K562 (cell line): ENCODE measurements around the gene EPB41L1. TPM values are rescaled to one million over a fixed set of nuclear protein-coding genes. Genes with fewer than 3 reads are reported as not detected.

Experiments used
- ATAC-seq: fragments of 200-7000 bp; cut with Tn5 transposase; 3 replicates; pipeline ENCODE4 v1.9.1; 2020; ENCODE audit warnings: moderate library complexity
- BruUV-seq: library from RNA; stranded (reverse); fragments of 400-500 nt; replicated peaks from 2 replicates; lab custom pipeline; 2021; lab: Mats Ljungman, UMichigan
- CTCF ChIA-PET: fragments of 300-600 bp; formaldehyde crosslinking; extraction: SDS; loops from one replicate; lab custom pipeline; 2021; ENCODE audit warnings: low intra/inter-chr PET ratio; lab: Yijun Ruan, JAX
- POLR2A ChIA-PET: fragments of 300-600, 350-650 bp; sonication (Branson Sonifier 250); formaldehyde crosslinking; extraction: SDS; loops from one replicate; lab custom pipeline; 2021; ENCODE audit warnings: antibody characterized with exemption, inconsistent platforms; lab: Yijun Ruan, JAX
- DNase-seq, 4 experiments: peaks; one replicate each; pipeline versions ENCODE4 v3.0.0 to v3.0.0-alpha.2; 2011 to 2018; ENCODE audit warnings: low spot score in 3 of 4, mixed read lengths in 3 of 4; ENCODE audit errors: extremely low read depth in 1 of 4
- FAIRE-seq: peaks from 2 replicates; lab custom pipeline; 2011; peaks lifted over from hg19 to GRCh38; lab: Jason Lieb, UNC
- H2AFZ ChIP-seq: 2 replicates; pipeline ENCODE4 v1.6.0; 2011; ENCODE audit warnings: low read depth, low read length, control low read depth, inconsistent platforms
- H3K27ac ChIP-seq: fragments of 200-600 bp; 3 replicates; pipeline ENCODE4 v1.8.0; 2011; ENCODE audit warnings: low read depth, mild to moderate bottlenecking, control low read depth, inconsistent platforms, low read length, moderate library complexity, mixed read lengths; ENCODE audit errors: extremely low read depth
- H3K27me3 ChIP-seq, 2 experiments: fragments of 300-600 bp in 1 of 2; 2 replicates in 1 of 2; 3 replicates in 1 of 2; pipeline versions ENCODE4 v1.6.0 to v1.8.0; 2011; ENCODE audit warnings: inconsistent platforms in 2 of 2, low read length in 2 of 2, mild to moderate bottlenecking in 1 of 2, mixed read lengths in 1 of 2, moderate library complexity in 1 of 2; ENCODE audit not compliant: control insufficient read depth in 2 of 2, insufficient read depth in 2 of 2
- H3K36me3 ChIP-seq: fragments of 300-600 bp; 3 replicates; pipeline ENCODE4 v1.8.0; 2011; ENCODE audit warnings: mild to moderate bottlenecking, low read length, inconsistent platforms; ENCODE audit not compliant: control insufficient read depth, insufficient read depth
- H3K4me1 ChIP-seq, 2 experiments: fragments of 200-600 bp in 1 of 2; replicated peaks in 1 of 2; 2 replicates in 1 of 2; 3 replicates in 1 of 2; pipeline versions ENCODE4 v1.5.1 to v1.8.0; 2011; ENCODE audit warnings: inconsistent platforms in 2 of 2, low read length in 2 of 2, mild to moderate bottlenecking in 1 of 2, mixed read lengths in 1 of 2, moderate library complexity in 1 of 2; ENCODE audit not compliant: control insufficient read depth in 2 of 2, insufficient read depth in 2 of 2
- H3K4me2 ChIP-seq: 2 replicates; pipeline ENCODE4 v1.6.1; 2011; ENCODE audit warnings: low read length, control low read depth, inconsistent platforms, mixed read lengths; ENCODE audit not compliant: insufficient read depth
- H3K4me3 ChIP-seq: fragments of 200-600 bp; sonication (generic), shearing (Covaris generic); 2 replicates; pipeline ENCODE4 v1.5.1; 2016; ENCODE audit warnings: control low read depth, inconsistent platforms
- H3K79me2 ChIP-seq: fragments of 200-600 bp; 3 replicates; pipeline ENCODE4 v1.8.0; 2011; ENCODE audit warnings: low read length, inconsistent platforms; ENCODE audit not compliant: control insufficient read depth, insufficient read depth
- H3K9ac ChIP-seq, 2 experiments: 2 replicates each; pipeline versions ENCODE4 v1.6.0 to v1.6.1; 2011; ENCODE audit warnings: low read depth in 2 of 2, low read length in 2 of 2, control low read depth in 1 of 2, inconsistent platforms in 1 of 2, mild to moderate bottlenecking in 1 of 2, mixed read lengths in 1 of 2; ENCODE audit not compliant: insufficient read depth in 1 of 2
- H3K9me1 ChIP-seq: one replicate; pipeline ENCODE4 v1.6.0; 2011; ENCODE audit warnings: inconsistent platforms, mild to moderate bottlenecking, low read length, moderate library complexity; ENCODE audit not compliant: control insufficient read depth, insufficient read depth
- H3K9me3 ChIP-seq: replicated peaks from 2 replicates; pipeline ENCODE4 v1.5.1; 2011; ENCODE audit warnings: low read depth, low read length, inconsistent platforms; ENCODE audit not compliant: control insufficient read depth, insufficient read depth
- H4K20me1 ChIP-seq: replicated peaks from 2 replicates; pipeline ENCODE4 v1.6.1; 2011; ENCODE audit warnings: low read length, inconsistent platforms, mixed read lengths; ENCODE audit not compliant: control insufficient read depth, insufficient read depth
- CBFA2T2 ChIP-seq: fragments of 450-650 bp; conservative IDR thresholded peaks from 2 replicates; pipeline ENCODE4 v1.6.1; 2017; ENCODE audit warnings: mild to moderate bottlenecking
- GATAD2B ChIP-seq: fragments of 450-650 bp; IDR thresholded peaks from 2 replicates; pipeline ENCODE4 v1.6.1; 2017; ENCODE audit warnings: mild to moderate bottlenecking, borderline replicate concordance
- HMBOX1 ChIP-seq: sonication (generic); IDR thresholded peaks from 2 replicates; pipeline ENCODE4 v1.6.1; 2016
- MAX ChIP-seq: sonication (generic); formaldehyde crosslinking; IDR thresholded peaks from 2 replicates; pipeline ENCODE4 v1.9.0; 2022; ENCODE audit warnings: mild to moderate bottlenecking, missing genetic modification reagents
- POLR2H ChIP-seq: IDR thresholded peaks from 2 replicates; pipeline ENCODE4 v1.6.1; 2016; ENCODE audit warnings: missing genetic modification characterization, low read depth, mild to moderate bottlenecking, control low read depth, missing compliant biosample characterization, moderate library complexity
- RAD51 ChIP-seq: fragments of 450-650 bp; IDR thresholded peaks from 2 replicates; pipeline ENCODE4 v1.7.1; 2016; ENCODE audit warnings: low read depth, mild to moderate bottlenecking, borderline replicate concordance
- TFE3 ChIP-seq: fragments of 450-650 bp; formaldehyde crosslinking; IDR thresholded peaks from 2 replicates; pipeline ENCODE4 v1.4.0; 2020; ENCODE audit warnings: mild to moderate bottlenecking, mixed read lengths
- USF1 ChIP-seq: sonication (generic); formaldehyde crosslinking; IDR thresholded peaks from 2 replicates; pipeline ENCODE4 v1.9.0; 2022; ENCODE audit warnings: mild to moderate bottlenecking, missing genetic modification reagents
- XRCC5 ChIP-seq: fragments of 200-400 bp; formaldehyde crosslinking; IDR thresholded peaks from 2 replicates; pipeline ENCODE4 v1.6.1; 2017; ENCODE audit warnings: low read depth, mild to moderate bottlenecking, low read length
- ZNF316 ChIP-seq: fragments of 450-650 bp; IDR thresholded peaks from 2 replicates; pipeline ENCODE4 v1.6.1; 2016
- ZNF740 ChIP-seq, 3 experiments: fragments of 200-800 bp in 1 of 3; sonication (Bioruptor generic) in 1 of 3; sonication (generic) in 1 of 3; formaldehyde crosslinking in 1 of 3; IDR thresholded peaks; 2 replicates each; pipeline versions ENCODE4 v1.6.1 to v1.8.0; 2016 to 2022; ENCODE audit warnings: mild to moderate bottlenecking in 2 of 3, missing compliant biosample characterization in 2 of 3, missing genetic modification characterization in 2 of 3, missing genetic modification reagents in 1 of 3
- ZNF75A ChIP-seq: fragments of 450-650 bp; formaldehyde crosslinking; IDR thresholded peaks from 2 replicates; pipeline ENCODE4 v1.4.0; 2020; ENCODE audit warnings: mild to moderate bottlenecking
- ZNF77 ChIP-seq: fragments of 250-450 bp; sonication (Bioruptor Pico); IDR thresholded peaks from 2 replicates; pipeline ENCODE4 v1.5.0; 2020
- WGBS: fragments of 100-300 bp; shearing (Covaris generic); methylation state at CpG from one replicate; pipeline ENCODE4 v1.1.6; 2016; ENCODE audit warnings: low coverage, mixed read lengths; ENCODE audit not compliant: insufficient coverage; ENCODE audit errors: missing lambda C conversion rate; 5-methylcytosine and 5-hydroxymethylcytosine counted together
- in situ Hi-C: fragments of 300-500 bp; cut with MboI; formaldehyde crosslinking; loops from 4 replicates; pipeline ENCODE4 v1.15.0; 2018; ENCODE audit warnings: inconsistent platforms, mixed read lengths
- intact Hi-C: fragments of 100-400 bp; cut with micrococcal nuclease; formaldehyde crosslinking; loops from 2 replicates; pipeline ENCODE4 v1.14.2; 2022
- polyA plus RNA-seq, 8 experiments: library from polyadenylated mRNA; depleted of rRNA in 4 of 8; stranded (reverse) in 5 of 8; unstranded in 3 of 8; fragments of >200 nt; fragmentation: Nextera tagmentation in 2 of 8; fragmentation: Illumina TruSeq in 1 of 8; extraction: Ambion mirVana in 2 of 8; extraction: Trizol in 1 of 8; gene quantifications; 2 replicates each; pipeline versions ENCODE4 v1.2.1 to v1.2.3, GENCODE V29; 2011 to 2014; ENCODE audit warnings: inconsistent platforms in 1 of 8, missing spikeins in 1 of 8
- total RNA-seq, 7 experiments: library from RNA; depleted of rRNA in 6 of 7; stranded (reverse); fragments of >200 nt in 6 of 7; fragmentation: Illumina TruSeq in 2 of 7; extraction: Trizol in 2 of 7; gene quantifications; 2 replicates each; pipeline versions ENCODE4 v1.2.1 to v1.2.3, GENCODE V29; 2011 to 2021; ENCODE audit warnings: low replicate concordance in 1 of 7
- TF ChIP-seq, protein P1 (sequence below): fragments of 450-650 bp; IDR thresholded peaks from 2 replicates; pipeline ENCODE4 v1.7.0; 2016; ENCODE audit warnings: borderline replicate concordance

Gene EPB41L1
- total and polyA plus RNA-seq, 9 of the 15 experiments (the other 6 are each of a cell fraction or from before 2014, with no cell fraction given), result 0.11 to 4.3 (median 1.3) TPM

GRCh38 chr20:36162272-36162966, 7.9 kb downstream of the EPB41L1 start:
- Histone ChIP-seq H4K20me1 (no peaks in the 10 kb centered on the region), H3K27me3 (peaks cover 3 to 12% of the 10 kb centered on the region in 2 experiments; a peak in 3 of 5 replicates), H3K79me2 (no peaks in the 10 kb centered on the region), H3K9me1 (no peaks in the 10 kb centered on the region), H3K9ac (no peak overlapping the region), H3K4me1 (peaks cover 3 to 7% of the 10 kb centered on the region in 2 experiments; a peak in 2 of 5 replicates), H3K4me2 (peak overlapping the region; percentile 64), H3K27ac (no peak overlapping the region), H3K36me3 (no peaks in the 10 kb centered on the region), H3K9me3 (no peaks in the 10 kb centered on the region), H2AFZ (peak overlapping the region; percentile 75), H3K4me3 (no peak overlapping the region)
- CTCF ChIA-PET, result no interaction called here
- POLR2A ChIA-PET, result interaction anchor here (1.2 kb wide), 1 partner anchor 15 kb away, joined by 3 read pairs; no protein-coding TSS in a partner anchor
- DNase-seq (peak; percentile 46 to 75 (median 50)), ATAC-seq (peak; percentile 86), FAIRE-seq (peak; percentile 64)
- WGBS, result 7% methylated on average over 14 of the region's 14 CpGs
- in situ Hi-C loops, result no loop called here
- intact Hi-C loops, result no loop called here
- no TSS peak for BruUV-seq
- TF ChIP-seq POLR2H (no peak), CBFA2T2 (peak; percentile 44; the same call in 1 of the 2 replicates), MAX (CRISPR knock-in tag) (peak; percentile 51; the same call in 1 of the 2 replicates), TFE3 (peak; percentile 45; the same call in 1 of the 2 replicates), ZNF77 (CRISPR knock-in tag) (no peak), GATAD2B (no peak), ZNF740 (CRISPR knock-in tag; IDR thresholded peaks at IDR 0.05) (no peak), ZNF740 (tag; IDR thresholded peaks at IDR 0.05) (no peak), ZNF75A (no peak), RAD51 (peak; percentile 88), XRCC5 (no peak), HMBOX1 (no peak), ZNF316 (peak; percentile 33; the same call in 1 of the 2 replicates), USF1 (CRISPR knock-in tag) (peak; percentile 80)
- TF ChIP-seq, protein P1, sequence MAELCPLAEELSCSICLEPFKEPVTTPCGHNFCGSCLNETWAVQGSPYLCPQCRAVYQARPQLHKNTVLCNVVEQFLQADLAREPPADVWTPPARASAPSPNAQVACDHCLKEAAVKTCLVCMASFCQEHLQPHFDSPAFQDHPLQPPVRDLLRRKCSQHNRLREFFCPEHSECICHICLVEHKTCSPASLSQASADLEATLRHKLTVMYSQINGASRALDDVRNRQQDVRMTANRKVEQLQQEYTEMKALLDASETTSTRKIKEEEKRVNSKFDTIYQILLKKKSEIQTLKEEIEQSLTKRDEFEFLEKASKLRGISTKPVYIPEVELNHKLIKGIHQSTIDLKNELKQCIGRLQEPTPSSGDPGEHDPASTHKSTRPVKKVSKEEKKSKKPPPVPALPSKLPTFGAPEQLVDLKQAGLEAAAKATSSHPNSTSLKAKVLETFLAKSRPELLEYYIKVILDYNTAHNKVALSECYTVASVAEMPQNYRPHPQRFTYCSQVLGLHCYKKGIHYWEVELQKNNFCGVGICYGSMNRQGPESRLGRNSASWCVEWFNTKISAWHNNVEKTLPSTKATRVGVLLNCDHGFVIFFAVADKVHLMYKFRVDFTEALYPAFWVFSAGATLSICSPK, result no peak
